ENCODE results near the gene NACC2.
"Not testable (repeated sequence)": the region's sequence is repeated elsewhere in the genome, so short reads cannot be mapped to it uniquely, and the experiment has no call there.

The NACC2 gene

GRCh38 chr9:136043441-136043991 is 51.6 kb downstream of the NACC2 start:
- no peak for DNase-seq

- no peak for DNase-seq
Observed at GRCh38 chr9:136042541-136042940, 52.5 kb downstream of the NACC2 start.

- not testable (repeated sequence) for DNase-seq
Observed at GRCh38 chr9:136040848-136041247, 54.2 kb downstream of the NACC2 start.

GRCh38 chr9:136039488-136039887 is 55.6 kb downstream of the NACC2 start:
- no peak for DNase-seq

- DNase-seq, result no peak
Observed at GRCh38 chr9:136036848-136037247, 58.2 kb downstream of the NACC2 start.

- no peak for DNase-seq
Observed at GRCh38 chr9:136036050-136036449, 59.0 kb downstream of the NACC2 start.

GRCh38 chr9:136031741-136032730 is 63.1 kb downstream of the NACC2 start:
- no peak for DNase-seq

- no peak for DNase-seq
Observed at GRCh38 chr9:136031094-136031493, 64.0 kb downstream of the NACC2 start.

GRCh38 chr9:136029556-136029955 is 65.5 kb downstream of the NACC2 start:
- no peak for DNase-seq

GRCh38 chr9:136028760-136029470 is 66.2 kb downstream of the NACC2 start:
- no peak for DNase-seq

- not testable (repeated sequence) for DNase-seq
Observed at GRCh38 chr9:136026943-136027289, 68.2 kb downstream of the NACC2 start.

- DNase-seq, result no peak
Observed at GRCh38 chr9:136026266-136026942, 68.7 kb downstream of the NACC2 start.

GRCh38 chr9:136025481-136025880 is 69.6 kb downstream of the NACC2 start:
- DNase-seq, result no peak

GRCh38 chr9:136024696-136025316 is 70.3 kb downstream of the NACC2 start:
- no peak for DNase-seq

GRCh38 chr9:136024286-136024685 is 70.8 kb downstream of the NACC2 start:
- DNase-seq, result no peak

- no peak for DNase-seq
Observed at GRCh38 chr9:136023410-136024225, 71.5 kb downstream of the NACC2 start.

GRCh38 chr9:136022731-136023409 is 72.2 kb downstream of the NACC2 start:
- peak; percentile 24 for DNase-seq

- DNase-seq, result no peak
Observed at GRCh38 chr9:136021872-136022681, 73.0 kb downstream of the NACC2 start.

GRCh38 chr9:136021171-136021871 is 73.8 kb downstream of the NACC2 start:
- no peak for DNase-seq

GRCh38 chr9:136020671-136021070 is 74.4 kb downstream of the NACC2 start:
- DNase-seq, result no peak

Measured in RPMI8226 (cell line).